ENCODE results near the gene TMEM235.

TMEM235 gene

DNA sequence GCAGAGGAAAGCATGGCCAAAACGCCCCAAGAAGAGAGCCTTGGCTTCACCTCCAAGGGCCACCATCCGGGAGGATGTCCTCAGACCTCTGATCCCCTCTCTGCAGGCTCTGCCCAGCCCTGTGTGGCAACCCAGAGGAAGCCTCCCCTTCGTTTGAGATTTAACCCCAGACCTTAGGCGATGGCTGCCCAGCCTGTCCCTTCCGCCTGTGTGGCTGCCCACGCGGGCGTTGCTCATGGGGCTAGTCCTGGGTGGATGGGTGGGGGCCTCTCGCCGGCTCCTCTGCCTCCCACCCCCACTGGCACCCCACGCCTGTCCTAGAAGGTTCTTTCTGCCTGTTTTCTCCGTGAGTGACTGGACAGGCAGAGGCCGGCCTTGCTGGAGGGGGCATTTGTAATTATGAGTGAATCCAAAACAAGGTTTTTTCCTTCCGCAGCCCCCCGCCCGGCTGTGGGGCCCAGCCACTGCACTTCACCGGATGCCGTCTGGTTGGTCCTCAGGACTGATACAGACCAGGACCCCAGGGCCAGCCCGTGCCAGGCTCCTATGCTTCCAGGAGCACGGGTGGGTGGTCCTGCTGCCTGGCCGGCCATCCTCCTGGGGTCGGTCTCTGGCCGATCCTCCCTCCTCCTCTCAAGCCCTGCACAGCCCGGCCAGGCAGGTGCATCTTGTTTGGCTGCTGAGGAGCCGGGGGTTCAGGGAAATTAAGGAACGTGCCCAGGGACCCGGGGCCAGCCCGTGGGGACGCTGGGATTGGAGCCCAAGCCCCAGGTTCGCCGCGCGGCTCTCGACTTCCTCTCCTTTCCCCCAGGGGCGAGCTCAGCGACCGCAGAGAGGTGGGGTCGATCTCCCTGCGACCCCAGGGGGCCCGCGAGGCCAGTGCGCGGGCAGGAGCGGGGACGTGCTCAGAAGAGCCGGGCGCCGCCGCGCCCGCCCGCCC lies at the start of gene TMEM235:
Gene TMEM235, plus strand, starts transcription at position 636 of the 940 bp plus-strand sequence. CDS start 393 bp downstream, outside the sequence.
- no peak for DNase-seq

DNA sequence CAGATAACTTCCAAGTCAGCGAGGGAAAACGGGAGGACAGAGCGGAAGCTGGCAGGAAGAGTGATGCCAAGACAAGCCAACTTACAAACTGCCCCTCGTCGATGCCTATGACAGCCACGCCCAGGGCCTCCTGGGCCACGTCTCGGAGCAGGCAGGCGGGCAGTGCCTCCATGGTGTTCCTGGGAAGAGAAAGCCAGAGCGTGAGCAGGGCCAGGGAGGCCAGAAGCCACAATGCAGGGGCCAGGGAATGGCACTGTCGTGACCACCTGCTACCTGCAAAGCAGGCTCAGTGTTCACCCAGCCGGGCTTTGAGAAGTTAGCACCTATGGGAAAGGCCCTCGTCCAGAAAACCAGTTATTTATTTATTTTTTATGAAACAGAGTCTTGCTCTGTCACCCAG lies 48.9 kb upstream of the TMEM235 start:
- no peak for DNase-seq

DNA sequence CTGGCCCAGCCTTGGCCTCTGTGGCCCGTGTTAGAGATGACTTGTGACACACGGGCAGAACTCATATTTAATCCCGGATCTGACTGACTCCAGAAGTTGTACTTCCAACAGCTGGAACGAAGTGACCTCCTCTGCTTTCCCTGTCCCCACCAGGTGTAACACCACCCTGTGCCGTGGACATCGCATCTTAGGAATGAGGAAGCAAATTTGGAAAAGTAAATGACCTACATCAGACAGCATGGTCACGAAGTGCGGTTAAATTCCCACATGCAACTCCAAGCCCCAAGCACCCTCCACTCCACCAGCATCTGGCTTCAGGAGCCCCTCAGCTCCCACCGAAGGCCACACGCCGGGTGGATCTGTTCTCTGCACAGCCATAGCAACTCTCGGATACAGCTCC lies 47.5 kb upstream of the TMEM235 start:
- DNase-seq = no peak

DNA sequence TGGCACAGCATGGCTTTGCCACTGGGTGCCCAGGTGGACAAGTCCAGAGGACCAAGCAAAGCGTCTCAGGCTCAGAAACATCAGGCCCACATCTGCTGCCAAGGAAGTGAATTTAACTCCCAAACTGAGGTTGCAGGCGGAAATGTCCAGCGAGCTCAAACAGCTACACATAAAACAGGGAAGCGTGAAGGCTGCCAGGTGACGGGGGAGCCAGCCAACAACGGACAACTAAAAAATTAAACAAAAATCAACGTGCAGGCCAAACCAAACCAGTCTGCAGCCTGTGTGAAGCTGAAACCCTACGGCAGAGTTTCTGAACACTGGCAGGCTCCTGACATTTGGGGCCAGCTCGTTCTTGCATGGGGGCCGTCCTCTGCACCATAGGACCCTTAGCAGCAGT lies 47.1 kb upstream of the TMEM235 start:
- DNase-seq = no peak

DNA sequence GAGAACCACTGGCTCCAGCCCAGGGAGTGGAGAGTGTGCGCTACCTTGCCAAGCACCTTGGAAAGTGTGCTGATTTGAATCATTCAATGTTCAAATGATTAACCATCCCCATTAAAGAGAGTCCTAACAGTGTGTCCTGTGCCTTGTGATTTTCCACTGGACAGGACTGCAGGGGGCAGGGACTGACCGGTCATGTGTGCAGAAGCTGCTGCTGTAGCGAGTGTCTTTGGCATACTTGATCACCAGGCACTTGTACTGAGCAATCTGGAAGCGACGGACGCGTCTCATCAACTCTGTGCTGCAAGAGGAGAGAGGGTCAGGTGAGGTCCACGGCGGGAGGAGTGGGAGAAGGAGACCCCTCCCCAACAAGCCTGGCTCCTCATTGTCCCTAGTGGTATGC lies 46.6 kb upstream of the TMEM235 start:
- no peak for DNase-seq

DNA sequence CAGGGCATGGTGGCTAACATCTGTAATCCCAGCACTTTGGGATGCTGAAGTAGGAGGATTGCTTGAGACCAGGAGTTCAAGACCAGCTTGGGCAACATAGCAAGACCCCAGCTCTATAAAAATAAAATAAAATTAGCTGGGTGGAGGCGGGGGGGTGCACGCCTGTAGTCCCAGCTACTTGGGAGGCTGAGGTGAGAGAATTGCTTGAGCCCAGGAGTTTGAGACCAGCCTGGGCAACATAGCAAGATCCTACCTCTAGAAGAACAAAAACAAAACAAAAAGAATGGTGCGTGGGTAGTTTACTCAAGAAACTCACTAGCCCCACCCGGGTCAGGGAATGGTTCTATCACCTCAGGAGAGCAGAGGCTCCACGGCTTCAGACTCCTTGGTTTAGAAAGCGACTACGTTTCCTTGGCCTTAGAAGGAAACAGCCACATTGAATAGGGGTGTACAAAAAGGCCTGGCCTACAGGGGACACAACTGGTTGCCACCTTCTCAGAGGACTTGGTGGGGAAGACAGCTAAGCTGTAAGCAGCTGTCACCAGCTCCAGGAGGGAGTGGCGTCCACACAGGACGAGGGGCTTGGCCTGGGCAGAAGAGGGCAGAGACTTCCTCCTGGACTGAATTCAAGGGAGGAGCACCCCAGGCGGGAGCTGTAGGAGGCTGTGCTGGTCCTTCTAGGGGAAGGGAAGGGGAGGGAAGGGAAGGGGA lies 45.3 kb upstream of the TMEM235 start:
- no peak for DNase-seq

DNA sequence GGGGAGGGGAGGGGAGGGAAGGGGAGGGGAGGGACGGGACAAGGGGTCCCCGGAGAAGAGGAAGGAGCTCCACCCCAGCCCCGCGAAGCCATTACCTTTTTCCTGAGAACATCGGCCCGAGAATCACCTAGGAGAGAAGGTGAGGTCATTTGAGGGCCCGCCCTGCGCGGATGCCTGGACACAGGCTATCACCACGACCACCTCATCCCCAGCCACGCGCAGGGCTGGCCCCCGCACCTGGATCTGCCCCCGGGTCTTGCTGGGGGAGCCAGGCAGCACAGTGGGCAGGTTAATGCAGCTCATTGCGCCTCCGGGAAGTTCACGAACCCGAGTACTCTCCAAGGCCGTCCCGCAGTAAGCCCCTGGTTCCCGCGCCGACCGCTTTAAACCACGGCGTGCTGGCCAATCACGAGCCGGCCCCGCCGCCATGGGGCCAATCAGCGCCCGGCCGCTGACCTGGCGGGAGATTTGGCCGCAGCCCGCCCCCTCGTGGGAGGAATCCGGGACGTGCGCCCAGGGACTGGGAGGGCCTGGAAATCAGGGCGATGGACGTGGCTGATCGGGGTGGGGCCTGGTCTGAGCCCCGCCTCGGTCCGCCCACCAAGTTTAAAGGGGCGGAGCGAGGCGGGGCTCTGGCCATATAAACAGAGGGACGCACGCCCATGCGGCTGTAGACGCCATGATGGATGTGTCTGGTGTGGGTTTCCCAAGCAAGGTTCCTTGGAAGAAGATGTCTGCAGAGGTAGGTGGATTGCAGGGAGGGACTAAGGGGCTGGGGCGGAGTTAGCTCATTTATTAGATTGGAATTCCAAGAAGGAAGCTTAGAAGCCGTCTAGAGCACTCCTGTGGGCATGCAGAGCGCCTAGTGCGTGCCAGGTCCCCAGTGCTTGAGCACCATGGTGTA lies 44.5 kb upstream of the TMEM235 start, which contains the start of the genes AFMID and TK1:
Gene AFMID, plus strand, starts transcription at position 671 of the 904 bp plus-strand sequence. Its CDS starts 9 bp downstream, at position 680.
Gene TK1, minus strand, starts transcription at position 361 of the 904 bp plus-strand sequence. Its CDS starts 58 bp downstream, at position 303.
- DNase-seq = peak; percentile 88

DNA sequence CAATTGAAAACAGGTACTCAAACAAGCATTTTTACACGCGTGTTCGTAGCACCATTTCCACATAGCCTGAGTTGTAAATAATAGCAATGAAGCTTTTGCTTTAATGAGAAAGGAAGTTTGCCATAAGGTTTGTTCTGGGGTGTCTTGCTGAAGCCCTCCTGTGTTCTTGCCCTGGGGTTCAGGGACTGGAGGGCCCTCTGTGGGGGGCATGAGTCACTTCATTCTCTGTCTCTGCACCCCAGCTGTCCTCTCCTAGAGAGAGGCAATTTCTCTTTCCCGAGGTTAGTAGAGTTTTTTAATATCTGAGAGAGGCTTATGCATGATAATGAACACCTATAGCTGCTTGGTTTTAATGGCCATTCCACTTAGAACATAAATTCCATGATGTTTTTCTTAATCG lies 34.7 kb upstream of the TMEM235 start:
- DNase-seq = no peak

DNA sequence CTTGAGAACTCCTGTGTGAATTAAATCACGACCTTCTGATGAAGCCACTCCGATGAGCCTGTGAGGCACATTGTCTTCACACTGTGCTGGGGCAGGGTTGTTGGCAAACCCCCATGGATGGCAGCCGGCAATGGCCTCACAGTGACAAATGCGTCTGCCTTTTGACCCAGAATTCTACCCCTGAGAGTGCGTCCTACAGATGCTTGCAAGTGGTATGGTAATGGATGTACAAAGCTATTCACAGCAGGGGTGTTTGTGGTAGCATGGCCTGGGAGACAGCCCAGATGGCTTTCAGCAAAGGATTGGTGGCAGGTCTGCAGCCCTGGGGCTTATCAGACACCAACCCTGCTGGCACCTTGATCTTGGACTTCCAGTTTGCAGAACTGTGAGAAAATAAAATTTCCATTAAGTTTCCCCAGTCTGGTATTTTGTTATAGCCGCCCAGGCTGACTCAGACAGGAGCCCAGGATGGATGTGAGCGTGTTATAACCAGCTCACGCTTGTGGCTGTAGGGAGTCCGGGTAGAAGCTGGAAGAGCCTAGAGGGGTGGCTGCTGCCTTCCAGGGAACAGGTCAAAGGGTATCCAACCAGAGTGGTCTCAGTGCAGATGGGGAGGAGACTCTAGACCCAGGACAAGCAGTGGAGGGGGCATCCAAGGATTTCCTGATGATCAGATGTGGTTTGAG lies 34.1 kb upstream of the TMEM235 start:
- DNase-seq = no peak

DNA sequence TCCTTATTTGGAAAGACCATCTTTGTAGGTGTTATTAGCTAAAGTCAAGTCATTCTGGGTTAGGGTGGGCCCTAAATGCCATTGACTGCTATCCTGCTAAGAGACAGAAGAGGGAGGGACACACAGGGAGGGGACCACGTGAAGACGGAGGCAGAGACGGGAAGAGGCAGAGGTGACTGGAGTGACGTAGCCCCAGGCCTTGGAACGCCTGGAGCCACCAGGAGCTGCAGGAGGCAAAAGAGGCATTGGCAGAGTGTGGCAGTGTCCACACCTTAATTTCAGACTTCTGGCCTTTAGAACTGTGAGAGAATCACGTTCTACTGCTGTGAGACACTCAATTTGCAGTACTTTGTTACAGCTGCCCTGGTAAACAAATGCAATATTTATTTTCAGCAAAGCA lies 31.0 kb upstream of the TMEM235 start:
- DNase-seq = no peak

DNA sequence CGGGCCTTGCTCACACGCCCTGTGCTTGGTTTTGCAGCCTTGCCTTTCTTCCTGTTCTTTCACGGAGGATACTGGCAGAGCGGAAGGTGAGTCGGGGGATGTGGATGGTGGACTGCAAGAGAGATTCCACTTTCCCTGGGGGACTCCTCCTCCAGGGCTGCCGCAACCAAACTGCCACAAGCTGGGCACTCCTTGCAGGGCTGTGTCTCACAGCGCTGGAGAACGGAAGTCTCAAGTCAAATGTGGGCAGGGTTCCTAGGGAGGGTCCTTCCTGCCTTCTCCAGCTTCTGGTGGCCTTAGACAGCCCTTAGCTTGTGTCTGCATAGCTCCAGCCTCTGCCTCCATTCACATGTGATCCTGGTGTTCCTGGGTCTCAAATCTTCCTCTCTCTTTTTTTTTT lies 28.8 kb upstream of the TMEM235 start:
- DNase-seq = no peak

DNA sequence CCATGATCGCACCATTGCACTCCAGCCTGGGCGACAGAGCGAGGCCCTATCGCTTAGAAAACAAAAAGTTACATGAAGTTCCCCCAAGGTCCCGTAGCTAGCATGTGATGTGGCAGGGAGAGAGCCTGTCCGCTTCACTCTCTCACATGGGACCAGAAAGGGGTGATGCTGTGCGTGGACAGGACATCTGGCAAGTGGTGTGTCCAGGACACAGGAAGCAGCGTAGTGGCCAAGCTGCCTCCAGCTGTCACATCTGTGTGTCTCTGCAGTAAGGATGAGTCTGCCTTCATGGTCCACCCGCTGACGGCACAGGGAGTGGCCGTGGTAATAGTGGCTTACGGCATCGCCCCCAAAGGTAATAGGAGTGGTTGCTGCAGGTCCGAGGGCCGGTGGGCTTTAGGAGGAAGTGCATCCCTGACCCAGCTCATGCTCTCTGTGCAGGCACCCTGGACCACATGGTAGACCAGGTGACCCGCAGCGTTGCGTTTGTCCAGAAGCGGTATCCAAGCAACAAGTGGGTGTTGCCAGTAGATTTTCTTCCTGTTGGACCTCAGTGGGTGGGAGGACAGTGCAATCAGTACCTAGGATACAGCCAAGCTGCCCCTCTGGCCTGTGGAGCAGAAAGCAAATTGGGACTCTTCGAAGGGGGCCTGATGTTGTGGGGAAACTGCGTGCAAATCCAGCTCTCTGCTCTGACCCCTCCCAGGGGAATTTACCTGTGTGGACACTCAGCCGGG lies 26.9 kb upstream of the TMEM235 start:
- DNase-seq = no peak

DNA sequence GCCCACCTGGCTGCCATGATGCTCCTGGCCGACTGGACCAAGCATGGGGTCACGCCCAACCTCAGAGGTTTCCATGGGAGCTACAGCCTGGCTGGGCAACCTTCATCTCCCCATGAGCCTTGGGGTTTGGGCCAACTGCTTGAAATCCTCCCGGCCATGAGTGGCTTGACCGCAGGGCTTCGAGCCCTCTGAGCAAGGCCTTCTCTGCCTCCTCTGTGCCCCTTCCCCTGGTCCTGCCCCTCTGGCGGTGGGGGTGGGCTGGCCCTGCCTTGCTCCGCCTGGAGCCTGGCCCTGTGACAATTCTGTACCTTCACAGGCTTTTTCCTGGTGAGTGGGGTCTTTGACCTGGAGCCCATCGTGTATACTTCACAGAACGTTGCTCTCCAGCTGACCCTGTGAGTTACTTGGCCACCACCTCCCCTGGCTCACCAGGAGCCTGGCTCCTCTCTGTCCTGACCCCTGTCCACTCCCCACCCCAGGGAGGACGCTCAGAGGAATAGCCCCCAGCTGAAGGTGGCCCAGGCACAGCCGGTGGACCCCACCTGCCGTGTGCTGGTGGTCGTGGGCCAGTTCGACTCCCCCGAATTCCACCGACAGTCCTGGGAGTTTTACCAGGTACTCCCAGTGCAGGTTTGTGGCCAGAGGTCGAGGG lies 26.2 kb upstream of the TMEM235 start:
- DNase-seq = no peak

DNA sequence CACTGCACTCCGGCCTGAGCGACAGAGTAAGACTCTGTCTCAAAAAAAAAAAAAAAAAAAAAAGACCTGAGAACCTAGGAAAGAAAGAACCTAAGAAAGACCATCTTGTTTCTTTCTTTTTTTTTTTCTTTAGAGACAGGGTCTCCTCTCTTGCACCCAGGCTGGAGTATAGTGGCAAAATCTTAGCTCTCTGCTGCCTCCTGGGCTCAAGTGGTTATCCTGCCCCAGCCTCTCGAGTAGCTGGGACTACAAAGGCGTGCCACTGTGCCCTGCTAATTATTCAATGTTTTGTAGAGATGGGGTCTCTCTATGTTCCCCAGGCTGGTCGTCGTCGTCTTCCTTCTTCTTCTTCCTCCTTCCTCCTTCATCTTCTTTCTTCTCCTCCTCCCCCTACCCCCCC lies 25.1 kb upstream of the TMEM235 start:
- DNase-seq = no peak

DNA sequence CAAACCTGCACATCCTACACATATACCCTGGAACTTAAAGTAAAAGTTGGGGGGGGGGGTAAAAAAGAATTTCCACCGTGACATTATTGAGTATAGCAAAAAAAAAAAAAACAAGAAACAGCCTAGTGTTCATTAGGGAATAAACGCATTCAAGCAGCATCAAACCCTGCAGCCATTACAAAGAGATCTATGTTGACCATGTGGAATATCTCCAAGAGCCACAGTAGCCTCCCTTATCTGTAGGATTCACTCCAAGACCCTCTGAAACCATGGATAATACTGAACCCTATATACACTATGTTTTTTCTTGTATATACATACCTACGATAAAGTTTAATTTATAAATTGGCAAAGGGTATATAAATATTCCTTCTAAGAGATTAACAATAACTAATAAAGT lies 22.9 kb upstream of the TMEM235 start:
- DNase-seq = no peak

DNA sequence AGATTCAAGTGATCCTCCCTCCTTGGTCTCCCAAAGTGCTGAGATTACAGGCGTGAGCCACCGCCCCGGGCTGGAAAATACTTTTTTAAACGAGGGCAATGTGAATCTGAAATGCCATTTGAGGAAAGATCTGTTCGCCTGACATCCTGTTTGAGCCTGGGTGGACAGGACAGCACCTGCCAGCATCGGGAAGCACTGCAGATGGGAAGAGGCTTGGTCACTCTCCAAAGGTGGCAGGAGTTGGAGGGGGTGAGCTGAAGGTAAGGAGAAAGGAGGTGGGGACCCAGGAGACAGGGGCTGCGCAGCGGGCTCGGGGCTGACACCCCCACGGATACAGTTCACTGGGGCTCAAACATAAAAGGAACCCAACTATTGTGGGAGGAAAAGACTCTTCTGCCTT lies 21.3 kb upstream of the TMEM235 start:
- DNase-seq = no peak

DNA sequence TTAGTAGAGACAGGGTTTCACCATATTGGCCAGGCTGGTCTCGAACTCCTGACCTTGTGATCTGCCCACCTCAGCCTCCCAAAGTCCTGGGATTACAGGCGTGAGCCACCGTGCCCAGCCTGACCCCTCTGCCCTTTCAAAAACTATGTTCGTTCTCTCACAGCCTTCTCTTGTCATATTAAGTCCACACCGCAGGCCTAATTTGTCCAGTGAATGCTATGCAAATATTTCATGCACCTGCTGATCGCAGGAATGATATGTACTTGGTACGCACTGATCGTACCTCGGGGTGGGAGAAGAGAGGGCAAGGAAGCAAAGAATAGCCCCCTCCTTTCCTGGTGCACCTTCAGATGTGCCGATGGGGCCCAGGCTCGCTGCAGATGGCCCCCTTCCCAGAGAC lies 20.4 kb upstream of the TMEM235 start:
- no peak for DNase-seq

DNA sequence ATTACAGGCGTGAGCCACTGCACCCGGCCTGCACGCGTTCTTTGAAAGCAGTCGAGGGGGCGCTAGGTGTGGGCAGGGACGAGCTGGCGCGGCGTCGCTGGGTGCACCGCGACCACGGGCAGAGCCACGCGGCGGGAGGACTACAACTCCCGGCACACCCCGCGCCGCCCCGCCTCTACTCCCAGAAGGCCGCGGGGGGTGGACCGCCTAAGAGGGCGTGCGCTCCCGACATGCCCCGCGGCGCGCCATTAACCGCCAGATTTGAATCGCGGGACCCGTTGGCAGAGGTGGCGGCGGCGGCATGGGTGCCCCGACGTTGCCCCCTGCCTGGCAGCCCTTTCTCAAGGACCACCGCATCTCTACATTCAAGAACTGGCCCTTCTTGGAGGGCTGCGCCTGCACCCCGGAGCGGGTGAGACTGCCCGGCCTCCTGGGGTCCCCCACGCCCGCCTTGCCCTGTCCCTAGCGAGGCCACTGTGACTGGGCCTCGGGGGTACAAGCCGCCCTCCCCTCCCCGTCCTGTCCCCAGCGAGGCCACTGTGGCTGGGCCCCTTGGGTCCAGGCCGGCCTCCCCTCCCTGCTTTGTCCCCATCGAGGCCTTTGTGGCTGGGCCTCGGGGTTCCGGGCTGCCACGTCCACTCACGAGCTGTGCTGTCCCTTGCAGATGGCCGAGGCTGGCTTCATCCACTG lies 17.3 kb upstream of the TMEM235 start, which contains the start of gene BIRC5:
Gene BIRC5, plus strand, starts transcription at position 238 of the 690 bp plus-strand sequence. Its CDS starts 64 bp downstream, at position 302.
- DNase-seq = peak; percentile 89

DNA sequence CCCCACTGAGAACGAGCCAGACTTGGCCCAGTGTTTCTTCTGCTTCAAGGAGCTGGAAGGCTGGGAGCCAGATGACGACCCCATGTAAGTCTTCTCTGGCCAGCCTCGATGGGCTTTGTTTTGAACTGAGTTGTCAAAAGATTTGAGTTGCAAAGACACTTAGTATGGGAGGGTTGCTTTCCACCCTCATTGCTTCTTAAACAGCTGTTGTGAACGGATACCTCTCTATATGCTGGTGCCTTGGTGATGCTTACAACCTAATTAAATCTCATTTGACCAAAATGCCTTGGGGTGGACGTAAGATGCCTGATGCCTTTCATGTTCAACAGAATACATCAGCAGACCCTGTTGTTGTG lies 16.7 kb upstream of the TMEM235 start:
- no peak for DNase-seq

Data from CD4-positive, alpha-beta T cell treated with Interleukin-12 subunit alpha and Interleukin-12 subunit beta, for 1 hour (primary cell).